Panc1 (cell line): ENCODE measurements around the gene HTRA3. TPM values are rescaled to one million over a fixed set of nuclear protein-coding genes. Genes with fewer than 3 reads are reported as not detected.

ENCODE experiments used
- ATAC-seq: fragments of 200-7000 bp; cut with Tn5 transposase; 2 replicates; pipeline ENCODE4 v1.9.1; 2020; ENCODE audit warnings: mild to moderate bottlenecking, moderate library complexity
- BruUV-seq: library from RNA; stranded (reverse); fragments of 400-500 nt; replicated peaks from 2 replicates; lab custom pipeline; 2021; lab: Mats Ljungman, UMichigan
- CTCF ChIA-PET: fragments of 300-600 bp; sonication (Branson Sonifier 250); formaldehyde crosslinking; loops from one replicate; lab custom pipeline; 2022; ENCODE audit warnings: antibody characterized with exemption; lab: Charles Lee
- POLR2A ChIA-PET: fragments of 300-600 bp; sonication (Branson Sonifier 250); formaldehyde crosslinking; loops from one replicate; lab custom pipeline; 2022; ENCODE audit warnings: antibody characterized with exemption; lab: Charles Lee
- DNase-seq: peaks from one replicate; pipeline ENCODE4 v3.0.0-alpha.2; 2010; ENCODE audit warnings: low read depth, low spot score
- H3K27ac ChIP-seq: 2 replicates; pipeline ENCODE4 v1.5.1; 2011; ENCODE audit warnings: mild to moderate bottlenecking, low read length, inconsistent platforms
- H3K27me3 ChIP-seq: fragments of 200-500 bp; sonication (Bioruptor generic); 2 replicates; pipeline ENCODE4 v1.6.0; 2014; ENCODE audit warnings: low read length, inconsistent platforms; ENCODE audit not compliant: control insufficient read depth, insufficient read depth
- H3K36me3 ChIP-seq: fragments of 200-500 bp; sonication (Bioruptor generic); 2 replicates; pipeline ENCODE4 v1.5.1; 2014; ENCODE audit warnings: inconsistent platforms, mild to moderate bottlenecking, low read length, moderate library complexity; ENCODE audit not compliant: control insufficient read depth, insufficient read depth
- H3K4me1 ChIP-seq: 2 replicates; pipeline ENCODE4 v1.5.1; 2011; ENCODE audit warnings: inconsistent platforms, mild to moderate bottlenecking, low read length, moderate library complexity; ENCODE audit not compliant: control insufficient read depth, insufficient read depth
- H3K4me3 ChIP-seq, 2 experiments: 2 replicates each; pipeline ENCODE4 v1.5.1; 2011 to 2012; ENCODE audit warnings: low read depth in 2 of 2, low read length in 2 of 2, mild to moderate bottlenecking in 2 of 2, inconsistent platforms in 1 of 2, moderate library complexity in 1 of 2
- H3K9me3 ChIP-seq: fragments of 200-500 bp; sonication (Bioruptor generic); 2 replicates; pipeline ENCODE4 v1.5.1; 2014; ENCODE audit warnings: low read depth, mild to moderate bottlenecking, inconsistent platforms, low read length, moderate library complexity; ENCODE audit not compliant: control insufficient read depth, insufficient read depth
- CTCF ChIP-seq: fragments of 450-650 bp; IDR thresholded peaks from 2 replicates; pipeline ENCODE4 v1.5.1; 2017; ENCODE audit warnings: mild to moderate bottlenecking
- POLR2AphosphoS5 ChIP-seq: IDR thresholded peaks from 2 replicates; pipeline ENCODE4 v1.6.1; 2012; ENCODE audit warnings: mild to moderate bottlenecking, low read depth, low read length, moderate library complexity
- SIN3A ChIP-seq: IDR thresholded peaks from 2 replicates; pipeline ENCODE4 v1.6.1; 2012; ENCODE audit warnings: low read depth, mild to moderate bottlenecking, low read length, moderate library complexity, borderline replicate concordance; ENCODE audit not compliant: insufficient read depth
- TCF7L2 ChIP-seq: IDR thresholded peaks from 2 replicates; pipeline ENCODE4 v1.6.1; 2011; ENCODE audit warnings: mild to moderate bottlenecking, low read depth, low read length, inconsistent platforms
- in situ Hi-C: cut with HindIII; loops from 2 replicates; pipeline ENCODE4 v1.10.0; 2016; ENCODE audit warnings: low sequenced_read_pairs, low pct_unique_long_range_greater_than_20kb
- intact Hi-C: fragments of 100-400 bp; cut with micrococcal nuclease; formaldehyde crosslinking; loops from one replicate; pipeline ENCODE4 v1.10.0; 2022; ENCODE audit not compliant: unreplicated experiment
- total RNA-seq: library from RNA; stranded (reverse); gene quantifications from one replicate; pipeline ENCODE4 v1.2.1, GENCODE V29; 2021; ENCODE audit not compliant: unreplicated experiment
- TF ChIP-seq, protein P1 (sequence below), 2 experiments: IDR thresholded peaks; 2 replicates each; pipeline ENCODE4 v1.6.1; 2011 to 2012; ENCODE audit warnings: low read depth in 2 of 2, control low read depth in 1 of 2, low read length in 1 of 2, mild to moderate bottlenecking in 1 of 2, moderate library complexity in 1 of 2; ENCODE audit not compliant: insufficient read depth in 1 of 2

Gene HTRA3
- total RNA-seq, 1 experiment from 2014 or later, result 0.98 TPM

- no peaks in the 10 kb centered on the region for H3K36me3 ChIP-seq
- ATAC-seq (no peak), DNase-seq (no peak)
- intact Hi-C loops (no loop called here), in situ Hi-C loops (no loop called here)
- TF ChIP-seq TCF7L2 (no peak), SIN3A (no peak), CTCF (no peak), POLR2AphosphoS5 (no peak)
- TF ChIP-seq, protein P1, sequence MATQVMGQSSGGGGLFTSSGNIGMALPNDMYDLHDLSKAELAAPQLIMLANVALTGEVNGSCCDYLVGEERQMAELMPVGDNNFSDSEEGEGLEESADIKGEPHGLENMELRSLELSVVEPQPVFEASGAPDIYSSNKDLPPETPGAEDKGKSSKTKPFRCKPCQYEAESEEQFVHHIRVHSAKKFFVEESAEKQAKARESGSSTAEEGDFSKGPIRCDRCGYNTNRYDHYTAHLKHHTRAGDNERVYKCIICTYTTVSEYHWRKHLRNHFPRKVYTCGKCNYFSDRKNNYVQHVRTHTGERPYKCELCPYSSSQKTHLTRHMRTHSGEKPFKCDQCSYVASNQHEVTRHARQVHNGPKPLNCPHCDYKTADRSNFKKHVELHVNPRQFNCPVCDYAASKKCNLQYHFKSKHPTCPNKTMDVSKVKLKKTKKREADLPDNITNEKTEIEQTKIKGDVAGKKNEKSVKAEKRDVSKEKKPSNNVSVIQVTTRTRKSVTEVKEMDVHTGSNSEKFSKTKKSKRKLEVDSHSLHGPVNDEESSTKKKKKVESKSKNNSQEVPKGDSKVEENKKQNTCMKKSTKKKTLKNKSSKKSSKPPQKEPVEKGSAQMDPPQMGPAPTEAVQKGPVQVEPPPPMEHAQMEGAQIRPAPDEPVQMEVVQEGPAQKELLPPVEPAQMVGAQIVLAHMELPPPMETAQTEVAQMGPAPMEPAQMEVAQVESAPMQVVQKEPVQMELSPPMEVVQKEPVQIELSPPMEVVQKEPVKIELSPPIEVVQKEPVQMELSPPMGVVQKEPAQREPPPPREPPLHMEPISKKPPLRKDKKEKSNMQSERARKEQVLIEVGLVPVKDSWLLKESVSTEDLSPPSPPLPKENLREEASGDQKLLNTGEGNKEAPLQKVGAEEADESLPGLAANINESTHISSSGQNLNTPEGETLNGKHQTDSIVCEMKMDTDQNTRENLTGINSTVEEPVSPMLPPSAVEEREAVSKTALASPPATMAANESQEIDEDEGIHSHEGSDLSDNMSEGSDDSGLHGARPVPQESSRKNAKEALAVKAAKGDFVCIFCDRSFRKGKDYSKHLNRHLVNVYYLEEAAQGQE (IDR thresholded peaks at IDR 0.05; ENCODE audit: insufficient read depth in 1 of 2, low read depth in 2 of 2, low read length in 1 of 2), result no peak
- H3K4me1 ChIP-seq, result no peaks in the 10 kb centered on the region
- H3K27me3 ChIP-seq, result no peaks in the 10 kb centered on the region
- no peak overlapping the region for H3K27ac ChIP-seq
- CTCF ChIA-PET, result no interaction called here
- no peaks in the 10 kb centered on the region for H3K9me3 ChIP-seq
- no TSS peak for BruUV-seq
- POLR2A ChIA-PET, result no interaction called here
- no peak overlapping the region for H3K4me3 ChIP-seq
Observed at GRCh38 chr4:8292478-8293107, 23.0 kb downstream of the HTRA3 start.

GRCh38 chr4:8293131-8293975 lies 23.8 kb downstream of the HTRA3 start:
- no peak for ATAC-seq
- ChIA-PET POLR2A (no interaction called here), CTCF (no interaction called here)
- H3K4me1 ChIP-seq, result no peaks in the 10 kb centered on the region
- no TSS peak for BruUV-seq
- DNase-seq, result no peak
- H3K27ac ChIP-seq, result no peak overlapping the region
- TF ChIP-seq SIN3A, result no peak
- no peak for TF ChIP-seq CTCF
- H3K9me3 ChIP-seq, result no peaks in the 10 kb centered on the region
- H3K4me3 ChIP-seq, result no peak overlapping the region
- intact Hi-C loops, result no loop called here
- in situ Hi-C loops, result no loop called here
- no peaks in the 10 kb centered on the region for H3K27me3 ChIP-seq
- no peaks in the 10 kb centered on the region for H3K36me3 ChIP-seq
